Mesothelial cell of epicardium (in vitro differentiated cells): Measurements from ENCODE around the gene PTPRG. TPM values are rescaled to one million over a fixed set of nuclear protein-coding genes. Genes with fewer than 3 reads are reported as not detected.

ENCODE experiments used
- DNase-seq, 2 experiments: peaks; one replicate each; pipeline ENCODE4 v3.0.0; 2021; ENCODE audit warnings: low spot score in 2 of 2; ENCODE audit not compliant: unreplicated experiment in 2 of 2
- H3K27ac Mint-ChIP-seq: 2 replicates; pipeline ENCODE4 v1.8.0; 2021; ENCODE audit warnings: mixed read lengths
- H3K27me3 Mint-ChIP-seq: 2 replicates; pipeline ENCODE4 v1.8.0; 2021; ENCODE audit warnings: low read depth, mixed read lengths
- H3K36me3 Mint-ChIP-seq: 2 replicates; pipeline ENCODE4 v1.8.0; 2021; ENCODE audit warnings: mixed read lengths
- H3K4me1 Mint-ChIP-seq: 2 replicates; pipeline ENCODE4 v1.8.0; 2021; ENCODE audit warnings: mixed read lengths
- H3K4me3 Mint-ChIP-seq: 2 replicates; pipeline ENCODE4 v1.8.0; 2021; ENCODE audit warnings: mild to moderate bottlenecking, moderate library complexity, mixed read lengths
- H3K9me3 Mint-ChIP-seq: 2 replicates; pipeline ENCODE4 v1.8.0; 2021; ENCODE audit warnings: mixed read lengths
- CTCF ChIP-seq: fragments of 200-600 bp; sonication (generic); IDR thresholded peaks from one replicate; pipeline ENCODE4 v1.5.0; 2021; ENCODE audit warnings: antibody characterized with exemption; ENCODE audit not compliant: unreplicated experiment
- total RNA-seq: library from RNA; stranded (reverse); gene quantifications from 3 replicates; pipeline ENCODE4 v1.2.1, GENCODE V29; 2021

PTPRG gene
- total RNA-seq, 1 donor from 2014 or later = 40.4 TPM

GRCh38 chr3:62246094-62246493, 684.7 kb downstream of the PTPRG start:
- Mint-ChIP-seq H3K27me3 (no peaks in the 10 kb centered on the region), H3K9me3 (no peaks in the 10 kb centered on the region), H3K27ac (no peak overlapping the region), H3K36me3 (no peaks in the 10 kb centered on the region), H3K4me1 (peaks cover 4% of the 10 kb centered on the region), H3K4me3 (no peak overlapping the region)
- no peak for TF ChIP-seq CTCF
- no peak for DNase-seq

- Mint-ChIP-seq H3K27ac (no peak overlapping the region), H3K27me3 (no peaks in the 10 kb centered on the region), H3K9me3 (no peaks in the 10 kb centered on the region), H3K36me3 (no peaks in the 10 kb centered on the region), H3K4me1 (peaks cover 1% of the 10 kb centered on the region), H3K4me3 (no peak overlapping the region)
- no peak for DNase-seq
- no peak for TF ChIP-seq CTCF
These were observed 685.6 kb downstream of the PTPRG start for GRCh38 chr3:62246985-62247384.

GRCh38 chr3:62248734-62249483, 687.5 kb downstream of the PTPRG start:
- no peaks in the 10 kb centered on the region for H3K9me3 Mint-ChIP-seq
- H3K27ac Mint-ChIP-seq = no peak overlapping the region
- H3K27me3 Mint-ChIP-seq = no peaks in the 10 kb centered on the region
- no peak for TF ChIP-seq CTCF
- no peaks in the 10 kb centered on the region for H3K36me3 Mint-ChIP-seq
- DNase-seq = no peak
- peaks cover 2% of the 10 kb centered on the region for H3K4me1 Mint-ChIP-seq
- H3K4me3 Mint-ChIP-seq = no peak overlapping the region

GRCh38 chr3:62249484-62249776, 688.1 kb downstream of the PTPRG start:
- Mint-ChIP-seq H3K27me3 (no peaks in the 10 kb centered on the region), H3K4me1 (peaks cover 4% of the 10 kb centered on the region), H3K4me3 (no peak overlapping the region), H3K36me3 (no peaks in the 10 kb centered on the region), H3K27ac (no peak overlapping the region), H3K9me3 (no peaks in the 10 kb centered on the region)
- DNase-seq = no peak
- no peak for TF ChIP-seq CTCF

GRCh38 chr3:62249855-62250543, 688.6 kb downstream of the PTPRG start:
- no peaks in the 10 kb centered on the region for H3K9me3 Mint-ChIP-seq
- no peak for DNase-seq
- no peak for TF ChIP-seq CTCF
- no peaks in the 10 kb centered on the region for H3K36me3 Mint-ChIP-seq
- H3K4me3 Mint-ChIP-seq = no peak overlapping the region
- H3K27ac Mint-ChIP-seq = no peak overlapping the region
- H3K4me1 Mint-ChIP-seq = peaks cover 4% of the 10 kb centered on the region
- H3K27me3 Mint-ChIP-seq = no peaks in the 10 kb centered on the region
